Breast epithelium (tissue), 3 donors: Measurements from ENCODE around the gene RNF6.

Source experiments
- POLR2AphosphoS5 ChIP-seq, 3 donors: sonication (generic); formaldehyde crosslinking; IDR thresholded peaks; one replicate each; pipeline ENCODE4 v1.6.1; 2017; ENCODE audit warnings: antibody characterized with exemption in 3 of 3
- TF ChIP-seq, protein P1 (sequence below), 3 donors: fragments of 450-650 bp; IDR thresholded peaks; one replicate each; pipeline ENCODE4 v1.5.1; 2016 to 2017; ENCODE audit warnings: antibody characterized with exemption in 3 of 3, mild to moderate bottlenecking in 3 of 3, moderate library complexity in 3 of 3

DNA sequence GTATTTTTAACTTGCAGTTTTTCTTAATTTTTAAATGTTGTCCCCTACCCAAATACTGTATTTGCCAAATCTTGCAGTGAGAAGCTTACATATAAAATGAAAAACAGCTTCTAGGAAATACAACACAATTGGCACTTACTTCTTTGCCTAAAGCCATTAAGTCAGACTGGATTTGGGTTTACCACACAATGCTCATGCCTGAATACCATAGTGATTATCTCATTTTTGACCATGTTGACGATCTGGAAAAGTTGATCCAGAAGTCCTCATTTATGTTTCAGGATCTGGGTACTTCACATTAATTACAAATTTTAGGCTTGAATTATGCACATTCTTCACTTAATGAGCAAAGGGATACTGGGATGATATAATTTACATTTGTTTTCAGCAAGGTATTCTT, 2.4 kb downstream of the RNF6 start:
- TF ChIP-seq POLR2AphosphoS5 (IDR thresholded peaks at IDR 0.05), result no peak
- TF ChIP-seq, protein P1, sequence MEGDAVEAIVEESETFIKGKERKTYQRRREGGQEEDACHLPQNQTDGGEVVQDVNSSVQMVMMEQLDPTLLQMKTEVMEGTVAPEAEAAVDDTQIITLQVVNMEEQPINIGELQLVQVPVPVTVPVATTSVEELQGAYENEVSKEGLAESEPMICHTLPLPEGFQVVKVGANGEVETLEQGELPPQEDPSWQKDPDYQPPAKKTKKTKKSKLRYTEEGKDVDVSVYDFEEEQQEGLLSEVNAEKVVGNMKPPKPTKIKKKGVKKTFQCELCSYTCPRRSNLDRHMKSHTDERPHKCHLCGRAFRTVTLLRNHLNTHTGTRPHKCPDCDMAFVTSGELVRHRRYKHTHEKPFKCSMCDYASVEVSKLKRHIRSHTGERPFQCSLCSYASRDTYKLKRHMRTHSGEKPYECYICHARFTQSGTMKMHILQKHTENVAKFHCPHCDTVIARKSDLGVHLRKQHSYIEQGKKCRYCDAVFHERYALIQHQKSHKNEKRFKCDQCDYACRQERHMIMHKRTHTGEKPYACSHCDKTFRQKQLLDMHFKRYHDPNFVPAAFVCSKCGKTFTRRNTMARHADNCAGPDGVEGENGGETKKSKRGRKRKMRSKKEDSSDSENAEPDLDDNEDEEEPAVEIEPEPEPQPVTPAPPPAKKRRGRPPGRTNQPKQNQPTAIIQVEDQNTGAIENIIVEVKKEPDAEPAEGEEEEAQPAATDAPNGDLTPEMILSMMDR (IDR thresholded peaks at IDR 0.05), result no peak
